NCI-H146 treated with DMSO at 0.1 percent for 48 hours (cell line): ENCODE measurements around the gene HELB.

Experiments
- DNase-seq: peaks from one replicate; lab custom pipeline; 2025; ENCODE audit not compliant: unreplicated experiment; lab: John Stamatoyannopoulos, UW

The HELB gene

DNA sequence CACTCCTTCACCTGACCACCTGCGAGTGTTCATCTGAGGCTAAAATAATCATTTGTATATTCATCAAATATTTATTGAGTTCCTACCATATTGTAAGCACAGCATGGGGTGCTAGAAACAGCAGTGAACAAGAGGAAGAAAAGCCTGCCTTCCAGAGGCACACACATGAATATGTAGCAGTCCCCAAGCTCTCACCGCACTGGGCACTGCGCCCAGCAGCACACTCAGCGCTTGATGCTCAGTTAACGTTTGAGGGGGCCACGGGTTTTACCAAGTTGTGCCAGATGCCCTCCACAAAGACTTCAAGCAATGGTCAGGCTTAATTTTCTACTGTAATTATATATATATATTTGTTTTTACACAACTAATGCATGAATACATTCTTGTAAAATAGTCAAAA is 52.0 kb downstream of the HELB start:
- DNase-seq, result no peak

DNA sequence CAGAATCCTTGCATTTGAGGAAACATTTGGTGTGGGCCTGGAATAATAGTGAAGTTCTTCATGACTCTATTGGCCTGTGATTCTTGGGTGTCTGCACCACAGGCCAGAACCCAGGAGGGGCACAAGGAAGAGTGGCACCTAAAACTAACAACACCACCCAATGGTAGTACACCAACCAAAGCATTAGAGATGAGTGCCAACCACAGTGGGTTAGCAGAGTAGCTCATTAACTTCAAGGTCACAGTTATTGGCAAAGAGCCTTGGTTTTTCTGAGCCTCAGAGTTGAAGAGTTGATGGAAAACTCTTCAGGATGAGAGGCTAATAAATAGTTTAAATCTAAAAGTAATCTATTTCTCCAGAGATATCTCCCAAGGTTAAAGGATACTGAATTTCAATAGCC is 57.0 kb downstream of the HELB start:
- DNase-seq, result no peak

DNA sequence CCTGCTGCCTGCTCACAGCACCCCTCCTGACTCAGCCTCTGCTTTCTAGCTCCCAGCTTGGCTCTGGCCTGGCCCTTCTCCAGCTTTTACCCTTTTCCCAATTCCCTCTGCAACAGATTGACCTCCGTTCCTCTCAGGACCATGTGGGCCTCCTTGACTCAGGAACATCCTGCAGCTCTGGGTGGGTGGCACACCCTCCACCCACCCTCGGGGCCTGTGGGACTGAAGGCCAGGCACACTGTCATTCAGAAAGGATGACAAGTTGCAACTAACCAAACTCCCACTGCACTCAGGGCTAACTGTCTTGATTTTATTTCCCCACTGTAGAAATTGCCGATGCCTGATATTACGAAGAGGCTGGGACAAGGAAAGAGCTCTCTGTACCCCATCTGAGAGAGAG is 59.4 kb downstream of the HELB start:
- DNase-seq, result no peak

DNA sequence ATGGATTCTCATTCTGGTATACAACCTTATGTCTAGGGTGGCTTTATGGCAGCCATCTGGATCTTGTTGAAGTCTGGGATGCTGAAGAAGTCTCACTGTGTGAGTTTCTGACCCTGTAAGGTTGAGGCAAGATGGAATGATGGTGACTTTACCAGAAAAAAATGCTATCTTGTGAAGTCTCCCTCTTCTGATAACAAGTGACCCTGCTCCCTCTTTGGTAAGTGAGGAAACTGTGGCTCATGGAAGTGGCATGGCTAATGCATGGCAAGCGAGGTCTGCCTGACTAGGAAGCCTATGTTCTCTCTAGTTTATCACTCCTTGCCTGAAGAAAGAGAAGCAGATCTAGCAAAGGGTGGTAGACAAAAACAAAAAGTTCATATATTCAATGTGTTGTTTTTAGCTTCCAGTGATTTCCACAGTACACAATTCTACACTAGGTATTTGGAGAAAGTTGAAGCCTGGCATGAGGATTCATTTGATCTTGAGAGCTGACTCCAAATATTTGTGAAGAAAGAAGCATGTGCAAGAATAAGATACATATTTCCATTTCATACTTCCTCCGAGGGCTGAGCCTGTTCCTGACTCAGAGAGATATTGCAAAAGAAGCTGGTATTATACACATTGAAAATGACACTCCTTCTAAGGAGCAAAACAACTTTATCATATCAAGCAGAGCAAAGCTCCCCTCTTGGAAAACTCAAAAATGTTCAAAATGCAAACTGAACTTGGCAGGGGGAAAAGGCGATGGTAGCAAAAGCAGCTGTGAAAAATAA is 63.6 kb downstream of the HELB start:
- no peak for DNase-seq

DNA sequence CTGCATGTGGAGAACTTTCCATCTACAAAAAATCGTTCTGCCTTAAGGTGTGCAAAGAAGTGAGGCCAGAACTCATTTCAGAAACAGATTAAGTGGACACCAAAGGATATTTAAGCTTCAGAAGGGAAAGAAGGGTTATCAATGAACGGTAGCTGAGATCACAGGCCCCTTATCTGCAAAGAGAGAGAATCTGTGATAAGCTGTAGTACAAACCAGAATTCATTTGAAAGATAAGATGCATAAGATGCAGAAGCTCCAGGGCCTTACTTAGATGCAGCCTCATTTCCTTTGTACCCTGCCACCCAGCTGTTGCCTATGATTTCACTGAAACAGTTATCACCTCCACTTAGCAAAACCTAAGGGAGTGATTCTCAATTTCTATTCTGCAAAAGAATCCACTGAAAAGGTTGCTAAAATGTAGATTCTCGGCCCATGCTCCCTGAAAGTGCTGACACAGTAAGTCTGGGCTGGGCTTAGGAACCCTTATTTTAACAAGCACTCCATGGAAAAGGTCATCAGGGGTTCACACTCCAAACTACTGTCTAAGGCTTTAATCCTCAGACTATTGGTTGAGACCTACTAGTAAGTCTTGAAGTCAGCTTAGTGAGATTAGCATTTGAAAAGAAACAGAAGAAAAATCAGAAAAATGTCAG is 64.8 kb downstream of the HELB start:
- no peak for DNase-seq

DNA sequence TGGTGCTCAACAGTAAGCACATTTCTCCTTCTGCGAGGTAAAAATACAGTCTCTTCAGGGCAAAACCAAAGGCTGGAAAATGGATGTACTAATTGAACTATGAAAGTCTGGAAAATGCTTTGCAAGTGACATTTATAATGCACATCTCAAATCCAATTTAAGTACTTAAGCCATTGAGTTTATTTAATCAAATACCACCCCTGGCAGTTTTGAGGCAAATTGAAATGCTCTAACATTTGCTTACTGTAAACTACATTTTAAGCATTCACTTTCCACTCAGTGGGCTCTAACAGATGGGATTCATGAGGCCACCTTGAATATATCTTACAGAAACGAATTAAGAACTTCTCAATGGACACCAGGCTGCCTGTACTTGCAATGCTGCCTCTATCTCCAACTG is 69.7 kb downstream of the HELB start:
- DNase-seq, result no peak

DNA sequence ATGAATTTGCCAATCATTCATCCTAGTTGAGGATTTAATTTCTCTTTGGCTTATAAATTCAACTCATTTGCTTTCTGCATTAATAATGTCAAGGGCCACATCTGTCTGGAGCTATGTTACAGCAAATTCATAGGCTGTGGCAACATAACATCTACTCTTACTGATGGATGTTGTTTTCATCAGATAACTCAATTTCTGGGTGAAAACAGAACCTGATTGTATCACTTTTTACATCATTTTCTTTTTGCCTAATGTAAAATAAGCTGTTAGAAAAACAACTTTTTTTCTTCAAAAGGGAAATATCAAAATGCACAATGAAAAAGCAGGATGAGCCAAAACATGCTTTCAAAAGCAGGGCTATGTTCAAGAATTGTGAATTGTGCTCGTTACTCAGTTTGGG is 73.3 kb downstream of the HELB start:
- no peak for DNase-seq

DNA sequence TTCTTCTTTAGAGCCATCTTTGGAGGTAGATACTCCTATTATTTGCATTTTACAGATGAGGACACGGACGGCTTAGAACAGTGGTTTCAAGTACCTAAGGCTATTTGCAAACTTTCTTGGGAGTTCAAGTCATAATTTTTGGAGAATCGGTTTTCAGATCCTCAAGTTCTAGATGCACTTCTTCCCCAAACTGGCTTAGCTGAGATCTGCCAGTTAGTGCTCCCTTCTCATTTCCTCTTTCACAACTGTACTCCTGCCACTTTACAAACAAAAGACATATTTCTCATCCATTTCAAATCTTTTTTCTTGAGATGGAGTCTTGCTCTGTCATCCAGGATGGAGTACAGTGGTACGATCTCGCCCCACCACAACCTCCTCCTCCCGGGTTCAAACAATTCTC is 77.3 kb downstream of the HELB start:
- no peak for DNase-seq

DNA sequence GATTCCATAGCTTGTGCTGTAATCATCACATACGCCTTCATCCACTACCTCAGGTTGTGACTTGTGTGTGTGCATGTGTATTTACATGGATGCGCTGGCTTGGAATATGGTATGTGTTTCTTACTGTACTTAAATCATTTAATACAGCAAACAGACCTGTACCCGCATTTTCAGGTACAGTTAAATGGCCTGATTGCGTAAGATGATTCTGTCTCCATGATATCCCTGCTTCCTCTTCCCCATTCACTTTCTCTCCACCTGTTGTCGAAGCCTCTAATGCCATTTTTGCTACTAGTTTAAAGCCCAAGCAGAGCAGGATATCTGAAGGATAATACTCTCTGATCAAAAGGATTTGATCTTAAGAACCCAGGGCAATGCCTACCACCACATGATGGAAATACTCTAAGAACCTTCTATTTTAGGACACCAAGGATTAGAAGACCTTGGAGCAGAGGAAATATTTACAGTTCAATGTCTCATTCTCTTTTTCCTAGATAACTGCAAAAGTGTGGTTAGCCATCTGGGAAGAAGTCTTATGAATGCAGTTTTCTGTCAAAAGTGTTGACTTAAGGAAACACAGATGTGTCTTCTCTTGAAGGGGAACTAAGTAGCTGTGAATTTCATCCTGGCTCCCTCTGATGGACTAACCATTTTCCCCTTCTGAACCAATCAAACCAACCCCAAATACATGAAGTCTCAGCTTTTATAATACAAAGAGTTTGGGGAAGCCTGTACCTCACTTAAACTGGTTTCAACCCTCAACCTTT is 78.7 kb downstream of the HELB start:
- DNase-seq, result no peak

DNA sequence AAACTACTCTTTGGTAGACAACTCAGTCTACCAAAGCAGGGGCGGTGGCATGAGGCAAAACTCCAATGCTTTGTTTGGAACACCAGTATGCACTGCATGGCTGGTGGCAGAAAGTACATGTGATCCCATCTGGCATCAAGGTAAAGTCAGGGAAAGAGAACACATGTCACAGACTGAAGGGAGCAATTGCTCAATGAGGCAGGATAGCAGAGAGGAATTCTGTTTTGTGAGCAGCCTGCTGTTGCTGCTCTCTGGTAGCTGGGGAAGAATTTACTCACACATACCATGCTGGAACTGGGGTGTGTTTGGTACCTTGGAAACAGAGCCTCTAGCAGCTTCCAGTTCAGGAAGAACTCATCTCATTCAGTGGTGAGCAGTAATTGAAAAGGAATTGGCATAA is 84.8 kb downstream of the HELB start:
- no peak for DNase-seq
